Heart right ventricle (tissue), 16 donors: ENCODE measurements around the gene VSTM2B. TPM values are rescaled to one million over a fixed set of nuclear protein-coding genes. Genes with fewer than 3 reads are reported as not detected.

ENCODE experiments used
- ATAC-seq, 8 donors: fragments of 200-7000 bp; cut with Tn5 transposase; one replicate each; pipeline ENCODE4 v1.9.1; 2020; ENCODE audit warnings: mild to moderate bottlenecking in 8 of 8, moderate library complexity in 8 of 8, moderate number of reproducible peaks in 1 of 8
- DNase-seq, 2 donors: peaks; one replicate each; pipeline ENCODE4 v3.0.0-alpha.2; 2020
- H3K27ac ChIP-seq, 10 donors: fragments of 200-600 bp; sonication (generic) in 2 of 10; one replicate each; pipeline versions ENCODE4 v1.5.0 to v1.8.0; 2020 to 2022; ENCODE audit warnings: mild to moderate bottlenecking in 3 of 10
- H3K27me3 ChIP-seq, 7 donors: fragments of 200-600 bp; one replicate each; pipeline ENCODE4 v1.8.0; 2021 to 2022; ENCODE audit warnings: mild to moderate bottlenecking in 2 of 7
- H3K36me3 ChIP-seq, 9 donors: fragments of 200-600 bp; sonication (generic) in 1 of 9; one replicate each; pipeline versions ENCODE4 v1.5.0 to v1.8.0; 2020 to 2022; ENCODE audit warnings: mild to moderate bottlenecking in 2 of 9
- H3K4me1 ChIP-seq, 9 donors: fragments of 200-600 bp; sonication (generic) in 1 of 9; one replicate each; pipeline versions ENCODE4 v1.5.0 to v1.8.0; 2020 to 2022; ENCODE audit warnings: mild to moderate bottlenecking in 4 of 9
- H3K4me3 ChIP-seq, 10 donors: fragments of 200-600 bp; sonication (generic) in 2 of 10; one replicate each; pipeline versions ENCODE4 v1.5.0 to v1.8.0; 2020 to 2022; ENCODE audit warnings: mild to moderate bottlenecking in 7 of 10, moderate library complexity in 2 of 10
- H3K9me3 ChIP-seq, 11 donors: fragments of 200-600 bp in 10 of 11; sonication (generic) in 2 of 11; one replicate each; pipeline versions ENCODE4 v1.5.0 to v1.8.0; 2013 to 2022; ENCODE audit warnings: mild to moderate bottlenecking in 2 of 11, control low read depth in 1 of 11, moderate library complexity in 1 of 11
- CTCF ChIP-seq, 9 donors: fragments of 200-600 bp; sonication (generic) in 2 of 9; IDR thresholded peaks; one replicate each; pipeline versions ENCODE4 v1.5.0 to v1.8.0; 2021 to 2022; ENCODE audit warnings: antibody characterized with exemption in 9 of 9, mild to moderate bottlenecking in 5 of 9, moderate library complexity in 1 of 9
- WGBS, 2 donors: extraction: QIAGEN DNeasy Blood & Tissue Kit; methylation state at CpG; one replicate each; pipeline ENCODE4 v1.1.7; 2013; ENCODE audit warnings: inconsistent platforms in 1 of 2; 5-methylcytosine and 5-hydroxymethylcytosine counted together
- intact Hi-C, 10 donors: fragments of 100-400 bp; cut with DNase I; formaldehyde crosslinking; loops; one replicate each; pipeline versions ENCODE4 v1.11.1 to v1.14.2; 2022
- polyA plus RNA-seq, 2 donors: library from polyadenylated mRNA; stranded (reverse); fragments of 200-250 nt; gene quantifications; one replicate each; pipeline ENCODE4 v1.2.3, GENCODE V29; 2013
- total RNA-seq, 10 donors: library from RNA; stranded (reverse); fragmentation: NEBNext Ultra II Directional in 3 of 10; extraction: Animal tissue kit (Norgen Biotek cat#: 25700) in 3 of 10; gene quantifications; one replicate each; pipeline versions ENCODE4 v1.2.1 to v1.2.4, GENCODE V29; 2021 to 2023
- donor health status: Arrhythmogenic right ventricular cardiomyopathy.
- donor health status: ischemic (EF 13 %, LVEDD 7.1; RV severe dilation, severe dysfunction).
- donor health status: healthy with polysubstance abuse.
- donor health status: DM: no; HTN: yes; CAD: no.
- donor health status: DM: no; HTN: no; CAD: no.
- donor health status: ischemic (EF 25% LVEDD 6.9; RV normal size, moderate dysfunction).
- donor health status: ischemic (EF 25% LVEDD 5.7; RV mildly dilated, moderate dysfunction).
- donor health status: healthy.
- donor health status: DM: yes; HTN: yes; CAD: no.
- donor health status: Ischemic cardiomyopathy.
- donor health status: ischemic (EF 35%, LVEDD 5.7; RV mildly dilated, moderate dysfunction).
- donor health status: nonischemic (EF 11% LVEDD 7.7; RV severe dilation, severe dysfunction).
- donor health status: DM: yes; HTN: yes; CAD: no.
- donor health status: PGD.
- donor health status: ischemic (EF 29% LVEDD 5.4; RV normal size, mild dysfunction).
- donor health status: nonischemic (EF 23%, LVEDD 6.1; RV moderate dilation, normal function).

Gene VSTM2B
- total and polyA plus RNA-seq, 12 donors, result not detected

- intact Hi-C loops, result no loop called here
- Histone ChIP-seq H3K4me1 (no peaks in the 10 kb centered on the region), H3K4me3 (no peak overlapping the region), H3K27me3 (peaks cover 0 to 20% (median 16%) of the 10 kb centered on the region in 7 donors), H3K9me3 (peaks cover 0 to 50% (median 17%) of the 10 kb centered on the region in 11 donors), H3K27ac (no peak overlapping the region), H3K36me3 (no peaks in the 10 kb centered on the region)
- DNase-seq (no peak), ATAC-seq (no peak)
- TF ChIP-seq CTCF (IDR thresholded peaks at IDR 0.05), result no peak
- 80 to 84% methylated on average over 6 of the region's 6 CpGs for WGBS, 2 donors
Observed at GRCh38 chr19:29560313-29561075, 34.7 kb downstream of the VSTM2B start.

- ATAC-seq (no peak), DNase-seq (no peak)
- Histone ChIP-seq H3K27me3 (peaks cover 0 to 24% (median 17%) of the 10 kb centered on the region in 7 donors), H3K27ac (no peak overlapping the region), H3K4me3 (no peak overlapping the region), H3K4me1 (no peaks in the 10 kb centered on the region), H3K9me3 (peaks cover 0 to 40% (median 17%) of the 10 kb centered on the region in 11 donors), H3K36me3 (no peaks in the 10 kb centered on the region)
- 65 to 71% methylated on average over 9 of the region's 9 CpGs for WGBS, 2 donors
- intact Hi-C loops, result no loop called here
- no peak for TF ChIP-seq CTCF (IDR thresholded peaks at IDR 0.05)
Observed at GRCh38 chr19:29561601-29562000, 35.8 kb downstream of the VSTM2B start.

- no peaks in the 10 kb centered on the region for H3K4me1 ChIP-seq
- H3K36me3 ChIP-seq, result no peaks in the 10 kb centered on the region
- DNase-seq, result no peak
- peaks cover 0 to 24% (median 18%) of the 10 kb centered on the region in 7 donors for H3K27me3 ChIP-seq
- H3K9me3 ChIP-seq, result peaks cover 0 to 30% (median 17%) of the 10 kb centered on the region in 11 donors
- no peak overlapping the region for H3K27ac ChIP-seq
- no peak for TF ChIP-seq CTCF (IDR thresholded peaks at IDR 0.05)
- H3K4me3 ChIP-seq, result no peak overlapping the region
- 56 to 58% methylated on average over 16 of the region's 16 CpGs for WGBS, 2 donors
- ATAC-seq, result peak in 1 of 8 donors; percentile 8
- intact Hi-C loops, result no loop called here
Observed at GRCh38 chr19:29562299-29563297, 36.8 kb downstream of the VSTM2B start.

GRCh38 chr19:29563486-29564101 is 37.8 kb downstream of the VSTM2B start:
- Histone ChIP-seq H3K36me3 (no peaks in the 10 kb centered on the region), H3K27ac (no peak overlapping the region), H3K4me3 (no peak overlapping the region), H3K9me3 (peaks cover 0 to 22% (median 16%) of the 10 kb centered on the region in 11 donors), H3K27me3 (peaks cover 0 to 34% (median 22%) of the 10 kb centered on the region in 7 donors), H3K4me1 (no peaks in the 10 kb centered on the region)
- TF ChIP-seq CTCF (IDR thresholded peaks at IDR 0.05), result no peak
- no peak for ATAC-seq
- WGBS, 2 donors, result 75 to 79% methylated on average over 11 of the region's 11 CpGs
- intact Hi-C loops, result no loop called here
- DNase-seq, result no peak
